NCI-H526 treated with DMSO at 0.1 percent for 48 hours (cell line): ENCODE data around the gene COL27A1.

Source experiments
- DNase-seq: peaks from one replicate; lab custom pipeline; 2025; lab: John Stamatoyannopoulos, UW

The COL27A1 gene

GRCh38 chr9:114342755-114343440 is 187.6 kb downstream of the COL27A1 start:
- no peak for DNase-seq

- no peak for DNase-seq
Measured at GRCh38 chr9:114343471-114344187, 188.3 kb downstream of the COL27A1 start.

- no peak for DNase-seq
Measured at GRCh38 chr9:114344188-114344566, 188.8 kb downstream of the COL27A1 start.

GRCh38 chr9:114344692-114345091 is 189.4 kb downstream of the COL27A1 start:
- no peak for DNase-seq

- DNase-seq: no peak
Measured at GRCh38 chr9:114345493-114346065, 190.2 kb downstream of the COL27A1 start.

- DNase-seq: no peak
Measured at GRCh38 chr9:114346146-114346545, 190.8 kb downstream of the COL27A1 start.

GRCh38 chr9:114347675-114348074 is 192.3 kb downstream of the COL27A1 start:
- no peak for DNase-seq

GRCh38 chr9:114348261-114348905 is 193.0 kb downstream of the COL27A1 start:
- no peak for DNase-seq

- DNase-seq: no peak
Measured at GRCh38 chr9:114348906-114349482, 193.7 kb downstream of the COL27A1 start.

- DNase-seq: no peak
Measured at GRCh38 chr9:114349713-114350480, 194.6 kb downstream of the COL27A1 start.

GRCh38 chr9:114350636-114351401 is 195.5 kb downstream of the COL27A1 start:
- DNase-seq: no peak

GRCh38 chr9:114351932-114352331 is 196.6 kb downstream of the COL27A1 start:
- no peak for DNase-seq

GRCh38 chr9:114355821-114356220 is 200.5 kb downstream of the COL27A1 start:
- DNase-seq: no peak

GRCh38 chr9:114356792-114357191 is 201.5 kb downstream of the COL27A1 start:
- no peak for DNase-seq

GRCh38 chr9:114357360-114357759 is 202.0 kb downstream of the COL27A1 start:
- no peak for DNase-seq

- no peak for DNase-seq
Measured at GRCh38 chr9:114357911-114358328, 202.6 kb downstream of the COL27A1 start.

GRCh38 chr9:114359801-114360200 is 204.5 kb downstream of the COL27A1 start:
- no peak for DNase-seq

- no peak for DNase-seq
Measured at GRCh38 chr9:114361542-114361941, 206.2 kb downstream of the COL27A1 start.
